KMS-11 (cell line): ENCODE measurements around the gene CARF.
"Not testable (repeated sequence)": the region's sequence is repeated elsewhere in the genome, so short reads cannot be mapped to it uniquely, and the experiment has no call there.

Source experiments
- H2AFZ ChIP-seq: fragments of 200-600 bp; sonication (generic); 2 replicates; pipeline ENCODE4 v1.6.1; 2016; ENCODE audit warnings: antibody characterized with exemption, mixed run types, low read depth
- H3K27ac ChIP-seq: fragments of 200-600 bp; sonication (generic); 2 replicates; pipeline ENCODE4 v1.6.1; 2016; ENCODE audit warnings: mild to moderate bottlenecking, mixed run types
- H3K27me3 ChIP-seq: fragments of 200-600 bp; sonication (generic); 2 replicates; pipeline ENCODE4 v1.6.1; 2017; ENCODE audit warnings: mild to moderate bottlenecking, low read depth, mixed run types, moderate library complexity; ENCODE audit not compliant: insufficient read depth
- H3K36me3 ChIP-seq: fragments of 200-600 bp; sonication (generic); 2 replicates; pipeline ENCODE4 v1.6.1; 2017; ENCODE audit warnings: mild to moderate bottlenecking, mixed run types; ENCODE audit not compliant: insufficient read depth
- H3K4me1 ChIP-seq: fragments of 200-600 bp; sonication (generic); 2 replicates; pipeline ENCODE4 v1.6.1; 2016; ENCODE audit warnings: mild to moderate bottlenecking, low read depth, mixed run types; ENCODE audit not compliant: poor library complexity, severe bottlenecking
- H3K4me2 ChIP-seq: fragments of 200-600 bp; sonication (generic); 2 replicates; pipeline ENCODE4 v1.7.0; 2016; ENCODE audit warnings: mild to moderate bottlenecking, mixed run types
- H3K4me3 ChIP-seq: fragments of 200-600 bp; sonication (generic); IDR thresholded peaks from 2 replicates; pipeline ENCODE4 v1.6.1; 2017; ENCODE audit warnings: low read depth, low read length, mixed read lengths; ENCODE audit not compliant: insufficient read depth
- H3K79me2 ChIP-seq: fragments of 200-600 bp; sonication (generic); 2 replicates; pipeline ENCODE4 v1.6.1; 2016; ENCODE audit warnings: low read depth, mixed run types; ENCODE audit not compliant: insufficient read depth
- H3K9ac ChIP-seq: fragments of 200-600 bp; sonication (generic); 2 replicates; pipeline ENCODE4 v1.6.1; 2016; ENCODE audit warnings: mild to moderate bottlenecking, mixed run types
- H4K20me1 ChIP-seq: fragments of 200-600 bp; sonication (generic); 2 replicates; pipeline ENCODE4 v1.6.1; 2016; ENCODE audit warnings: mild to moderate bottlenecking, mixed run types; ENCODE audit not compliant: insufficient read depth
- TF ChIP-seq, protein P1 (sequence below): fragments of 200-600 bp; sonication (generic); conservative IDR thresholded peaks from 2 replicates; pipeline ENCODE4 v1.6.1; 2017; ENCODE audit warnings: low read depth, mild to moderate bottlenecking, antibody characterized with exemption, low read length, moderate library complexity, mixed read lengths

CARF gene

DNA sequence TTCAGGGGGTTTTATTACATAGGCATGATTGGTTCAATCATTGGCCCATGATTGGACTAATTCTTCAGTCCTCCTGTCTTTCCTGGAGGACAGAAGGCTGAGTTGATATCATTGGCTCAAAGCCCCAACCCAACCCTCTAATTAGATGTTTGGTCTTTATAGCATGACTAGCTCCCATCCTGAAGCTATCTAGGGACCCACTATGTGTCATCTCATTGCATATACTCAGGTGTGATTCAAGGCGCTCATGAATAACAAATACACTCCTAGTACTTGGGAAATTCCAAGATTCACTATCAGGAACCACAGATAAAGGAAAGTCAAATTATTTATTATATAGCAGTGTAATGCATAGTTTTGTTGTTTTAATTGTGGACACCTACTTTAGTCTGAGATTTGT lies 77.7 kb downstream of the CARF start:
- H3K4me2 ChIP-seq, result no peak overlapping the region
- no peaks in the 10 kb centered on the region for H3K79me2 ChIP-seq
- no peak overlapping the region for H2AFZ ChIP-seq
- TF ChIP-seq, protein P1, sequence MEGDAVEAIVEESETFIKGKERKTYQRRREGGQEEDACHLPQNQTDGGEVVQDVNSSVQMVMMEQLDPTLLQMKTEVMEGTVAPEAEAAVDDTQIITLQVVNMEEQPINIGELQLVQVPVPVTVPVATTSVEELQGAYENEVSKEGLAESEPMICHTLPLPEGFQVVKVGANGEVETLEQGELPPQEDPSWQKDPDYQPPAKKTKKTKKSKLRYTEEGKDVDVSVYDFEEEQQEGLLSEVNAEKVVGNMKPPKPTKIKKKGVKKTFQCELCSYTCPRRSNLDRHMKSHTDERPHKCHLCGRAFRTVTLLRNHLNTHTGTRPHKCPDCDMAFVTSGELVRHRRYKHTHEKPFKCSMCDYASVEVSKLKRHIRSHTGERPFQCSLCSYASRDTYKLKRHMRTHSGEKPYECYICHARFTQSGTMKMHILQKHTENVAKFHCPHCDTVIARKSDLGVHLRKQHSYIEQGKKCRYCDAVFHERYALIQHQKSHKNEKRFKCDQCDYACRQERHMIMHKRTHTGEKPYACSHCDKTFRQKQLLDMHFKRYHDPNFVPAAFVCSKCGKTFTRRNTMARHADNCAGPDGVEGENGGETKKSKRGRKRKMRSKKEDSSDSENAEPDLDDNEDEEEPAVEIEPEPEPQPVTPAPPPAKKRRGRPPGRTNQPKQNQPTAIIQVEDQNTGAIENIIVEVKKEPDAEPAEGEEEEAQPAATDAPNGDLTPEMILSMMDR, result no peak
- H3K4me3 ChIP-seq, result no peak overlapping the region
- no peaks in the 10 kb centered on the region for H3K4me1 ChIP-seq
- no peak overlapping the region for H3K9ac ChIP-seq
- no peaks in the 10 kb centered on the region for H3K36me3 ChIP-seq
- no peaks in the 10 kb centered on the region for H3K27me3 ChIP-seq
- no peak overlapping the region for H3K27ac ChIP-seq
- H4K20me1 ChIP-seq, result no peaks in the 10 kb centered on the region

DNA sequence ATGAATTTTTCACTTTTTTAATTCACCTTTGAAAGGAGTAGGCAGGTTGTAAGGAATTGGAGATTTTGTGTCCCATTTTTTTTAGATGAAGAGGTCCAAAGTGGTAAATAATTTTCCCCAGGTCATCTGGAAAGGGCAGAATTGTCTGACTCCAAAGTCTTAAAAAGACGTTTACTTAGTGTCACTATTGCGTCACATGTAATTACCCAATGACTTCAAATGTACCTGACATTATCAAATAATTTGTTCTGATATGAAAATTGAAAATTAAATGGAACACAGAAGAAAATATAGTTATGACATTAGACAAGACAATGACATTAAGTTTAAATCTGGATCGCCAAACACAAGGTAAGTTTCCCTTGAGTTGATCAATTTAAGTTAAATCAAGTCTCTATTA lies 78.4 kb downstream of the CARF start:
- TF ChIP-seq, protein P1, result no peak
- Histone ChIP-seq H3K4me2 (no peak overlapping the region), H3K79me2 (no peaks in the 10 kb centered on the region), H3K27ac (no peak overlapping the region), H3K4me3 (no peak overlapping the region), H3K27me3 (no peaks in the 10 kb centered on the region), H3K9ac (no peak overlapping the region), H3K36me3 (no peaks in the 10 kb centered on the region), H3K4me1 (no peaks in the 10 kb centered on the region), H4K20me1 (no peaks in the 10 kb centered on the region), H2AFZ (no peak overlapping the region)

GRCh38 chr2:202997113-202997512 lies 85.0 kb downstream of the CARF start:
- H3K27me3 ChIP-seq, H3K79me2 ChIP-seq, H3K36me3 ChIP-seq, H3K4me3 ChIP-seq, H3K27ac ChIP-seq, H2AFZ ChIP-seq, H4K20me1 ChIP-seq, H3K4me1 ChIP-seq, H3K9ac ChIP-seq, H3K4me2 ChIP-seq: not testable (repeated sequence)

- Histone ChIP-seq H3K4me2 (no peak overlapping the region), H2AFZ (no peak overlapping the region), H3K4me3 (no peak overlapping the region), H3K27me3 (no peaks in the 10 kb centered on the region), H3K36me3 (no peaks in the 10 kb centered on the region), H3K79me2 (no peaks in the 10 kb centered on the region), H4K20me1 (no peaks in the 10 kb centered on the region), H3K9ac (no peak overlapping the region), H3K27ac (no peak overlapping the region), H3K4me1 (no peaks in the 10 kb centered on the region)
- TF ChIP-seq, protein P1, result no peak
These were observed 90.2 kb downstream of the CARF start for GRCh38 chr2:203002054-203002821.

- H4K20me1 ChIP-seq, result no peaks in the 10 kb centered on the region
- H2AFZ ChIP-seq, result no peak overlapping the region
- H3K27me3 ChIP-seq, result no peaks in the 10 kb centered on the region
- no peak overlapping the region for H3K4me3 ChIP-seq
- H3K36me3 ChIP-seq, result no peaks in the 10 kb centered on the region
- no peak overlapping the region for H3K27ac ChIP-seq
- H3K79me2 ChIP-seq, result no peaks in the 10 kb centered on the region
- H3K4me2 ChIP-seq, result no peak overlapping the region
- TF ChIP-seq, protein P1, result no peak
- no peaks in the 10 kb centered on the region for H3K4me1 ChIP-seq
- no peak overlapping the region for H3K9ac ChIP-seq
These were observed 91.6 kb downstream of the CARF start for GRCh38 chr2:203003716-203004115.
